ENCODE results near the gene NTRK1. TPM values are rescaled to one million over a fixed set of nuclear protein-coding genes. Genes with fewer than 3 reads are reported as not detected.

The NTRK1 gene
- total and polyA plus RNA-seq, 4 donors: 0.13 to 0.17 (median 0.14) TPM

GRCh38 chr1:156866249-156866909 lies 5.7 kb downstream of the NTRK1 start (continued):
- TF ChIP-seq NR2F2 (IDR thresholded peaks at IDR 0.05): no peak

GRCh38 chr1:156868341-156868740 lies 7.7 kb downstream of the NTRK1 start:
- Histone ChIP-seq H3K4me1 (ENCODE audit: control insufficient read depth in 4 of 4, insufficient read depth in 4 of 4, low read length in 3 of 4) (no peaks in the 10 kb centered on the region), H3K36me3 (ENCODE audit: control insufficient read depth in 4 of 4, insufficient read depth in 3 of 4, low read depth in 1 of 4, low read length in 3 of 4) (no peaks in the 10 kb centered on the region), H3K9me3 (ENCODE audit: control insufficient read depth in 4 of 4, low read length in 3 of 4) (no peaks in the 10 kb centered on the region), H3K4me3 (ENCODE audit: low read depth in 1 of 3, low read length in 3 of 3) (no peak overlapping the region), H3K27me3 (ENCODE audit: control insufficient read depth in 4 of 4, insufficient read depth in 4 of 4, low read length in 3 of 4) (peaks cover 0 to 3% (median 1%) of the 10 kb centered on the region in 4 donors), H3K9ac (ENCODE audit: low read depth in 1 of 2, low read length in 2 of 2) (no peak overlapping the region), H3K27ac (ENCODE audit: low read depth in 1 of 2, low read length in 2 of 2) (no peak overlapping the region)
- WGBS: 69% methylated on average over 13 of the region's 13 CpGs
- TF ChIP-seq RXRA (IDR thresholded peaks at IDR 0.05) (no peak), ZBTB33 (IDR thresholded peaks at IDR 0.05) (no peak), HNF4G (IDR thresholded peaks at IDR 0.05) (no peak), GABPA (IDR thresholded peaks at IDR 0.05 in 1 of 2, conservative IDR thresholded peaks at IDR 0.05 in 1 of 2) (no peak), FOXA2 (IDR thresholded peaks at IDR 0.05) (no peak), REST (IDR thresholded peaks at IDR 0.05) (no peak), EGR1 (IDR thresholded peaks at IDR 0.05; ENCODE audit: low read depth in 2 of 2) (no peak), NR2F2 (IDR thresholded peaks at IDR 0.05) (no peak), HNF4A (conservative IDR thresholded peaks at IDR 0.05) (no peak), RAD21 (IDR thresholded peaks at IDR 0.05) (no peak), CTCF (IDR thresholded peaks at IDR 0.05; ENCODE audit: low read depth, low read length, missing input control) (no peak), JUND (IDR thresholded peaks at IDR 0.05) (no peak), SP1 (IDR thresholded peaks at IDR 0.05) (no peak), YY1 (IDR thresholded peaks at IDR 0.05) (no peak), FOXA1 (IDR thresholded peaks at IDR 0.05) (no peak), ATF3 (IDR thresholded peaks at IDR 0.05) (no peak), MAX (IDR thresholded peaks at IDR 0.05) (no peak), TAF1 (conservative IDR thresholded peaks at IDR 0.05) (no peak)
- DNase-seq (ENCODE audit: low spot score): no peak

Data from liver (tissue), 9 donors.